Eye (tissue), 1 donor: Measurements from ENCODE around the gene CEP19.
A peak's percentile ranks its signal among the peaks of the same experiment; 100 is the strongest.

ENCODE experiments used
- DNase-seq: peaks from one replicate; pipeline ENCODE4 v3.0.0-alpha.2; 2015

Gene CEP19

DNA sequence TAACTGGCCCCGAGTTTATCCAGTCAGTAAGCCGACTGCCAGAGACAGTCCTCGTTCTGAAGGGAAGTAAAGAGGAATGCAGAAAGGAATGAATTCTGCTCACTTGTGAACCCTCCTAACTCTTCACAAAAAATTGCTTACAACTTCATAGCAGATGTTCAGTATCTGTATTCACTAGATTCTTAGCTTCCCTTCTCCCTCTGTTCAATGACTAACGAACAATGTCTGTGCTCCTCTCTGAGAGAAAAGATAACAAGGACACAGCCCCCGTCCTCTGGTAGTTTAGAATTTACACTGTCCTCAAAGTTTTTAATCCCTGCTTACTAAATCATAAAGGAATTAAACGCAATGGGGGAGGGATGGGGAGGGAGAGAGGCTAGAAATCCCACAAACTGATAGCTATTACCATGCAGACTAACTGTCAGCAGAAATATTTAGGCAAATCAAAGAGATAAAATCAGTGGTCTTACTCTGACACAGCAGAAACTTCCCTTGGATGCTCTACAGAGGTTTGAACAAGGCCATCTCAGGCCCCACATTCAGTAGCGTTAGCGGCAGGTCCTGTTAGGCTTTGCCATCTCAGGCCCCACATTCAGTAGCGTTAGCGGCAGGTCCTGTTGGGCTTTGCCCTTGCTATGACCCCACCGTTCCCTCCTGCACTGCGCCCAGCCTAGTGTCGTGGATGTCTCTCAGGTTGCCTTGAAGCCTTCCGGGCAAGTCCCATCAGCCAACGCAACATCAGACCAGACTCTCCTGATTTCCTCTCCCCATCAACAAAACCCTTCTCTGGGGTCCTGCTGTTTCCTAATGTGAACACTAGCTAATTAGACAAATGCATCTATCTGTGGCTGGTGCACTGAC, 49.1 kb downstream of the CEP19 start:
- peak; percentile 46 for DNase-seq

DNA sequence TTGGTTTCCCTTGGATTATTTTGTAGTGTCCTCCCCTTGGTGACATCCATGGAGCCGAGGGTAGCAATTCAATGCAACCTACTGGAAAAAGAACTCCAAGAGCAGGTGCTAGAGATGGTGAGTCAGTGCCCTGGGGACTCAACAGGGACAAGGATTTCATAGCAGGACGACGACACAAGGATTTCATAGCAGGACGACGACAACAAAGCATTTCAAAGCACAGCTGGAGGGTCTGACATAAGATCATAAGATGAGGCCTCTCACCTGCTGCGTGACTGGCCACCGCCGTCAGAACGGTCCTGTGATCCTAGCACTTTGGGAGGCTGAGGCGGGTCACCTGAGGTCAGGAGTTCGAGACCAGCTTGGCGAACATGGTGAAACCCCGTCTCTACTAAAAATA, 50.0 kb downstream of the CEP19 start:
- peak; percentile 45 for DNase-seq

DNA sequence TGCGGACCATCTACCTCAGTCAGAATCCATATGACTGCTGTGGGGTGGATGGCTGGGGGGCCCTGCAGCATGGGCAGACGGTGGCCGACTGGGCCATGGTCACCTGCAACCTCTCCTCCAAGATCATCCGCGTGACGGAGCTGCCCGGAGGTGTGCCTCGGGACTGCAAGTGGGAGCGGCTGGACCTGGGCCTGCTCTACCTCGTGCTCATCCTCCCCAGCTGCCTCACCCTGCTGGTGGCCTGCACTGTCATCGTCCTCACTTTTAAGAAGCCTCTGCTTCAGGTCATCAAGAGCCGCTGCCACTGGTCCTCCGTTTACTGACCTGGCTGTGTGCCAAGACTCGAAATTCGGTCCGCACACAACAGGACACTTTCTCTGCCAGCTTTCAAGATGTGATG, 50.6 kb downstream of the CEP19 start:
- no peak for DNase-seq

DNA sequence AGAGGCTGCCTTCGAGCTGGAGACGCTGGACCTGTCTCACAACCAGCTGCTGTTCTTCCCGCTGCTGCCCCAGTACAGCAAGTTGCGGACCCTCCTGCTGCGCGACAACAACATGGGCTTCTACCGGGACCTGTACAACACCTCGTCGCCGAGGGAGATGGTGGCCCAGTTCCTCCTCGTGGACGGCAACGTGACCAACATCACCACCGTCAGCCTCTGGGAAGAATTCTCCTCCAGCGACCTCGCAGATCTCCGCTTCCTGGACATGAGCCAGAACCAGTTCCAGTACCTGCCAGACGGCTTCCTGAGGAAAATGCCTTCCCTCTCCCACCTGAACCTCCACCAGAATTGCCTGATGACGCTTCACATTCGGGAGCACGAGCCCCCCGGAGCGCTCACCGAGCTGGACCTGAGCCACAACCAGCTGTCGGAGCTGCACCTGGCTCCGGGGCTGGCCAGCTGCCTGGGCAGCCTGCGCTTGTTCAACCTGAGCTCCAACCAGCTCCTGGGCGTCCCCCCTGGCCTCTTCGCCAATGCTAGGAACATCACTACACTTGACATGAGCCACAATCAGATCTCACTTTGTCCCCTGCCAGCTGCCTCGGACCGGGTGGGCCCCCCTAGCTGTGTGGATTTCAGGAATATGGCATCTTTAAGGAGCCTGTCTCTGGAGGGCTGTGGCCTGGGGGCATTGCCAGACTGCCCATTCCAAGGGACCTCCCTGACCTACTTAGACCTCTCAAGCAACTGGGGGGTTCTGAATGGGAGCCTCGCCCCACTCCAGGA, 51.5 kb downstream of the CEP19 start:
- DNase-seq: no peak

DNA sequence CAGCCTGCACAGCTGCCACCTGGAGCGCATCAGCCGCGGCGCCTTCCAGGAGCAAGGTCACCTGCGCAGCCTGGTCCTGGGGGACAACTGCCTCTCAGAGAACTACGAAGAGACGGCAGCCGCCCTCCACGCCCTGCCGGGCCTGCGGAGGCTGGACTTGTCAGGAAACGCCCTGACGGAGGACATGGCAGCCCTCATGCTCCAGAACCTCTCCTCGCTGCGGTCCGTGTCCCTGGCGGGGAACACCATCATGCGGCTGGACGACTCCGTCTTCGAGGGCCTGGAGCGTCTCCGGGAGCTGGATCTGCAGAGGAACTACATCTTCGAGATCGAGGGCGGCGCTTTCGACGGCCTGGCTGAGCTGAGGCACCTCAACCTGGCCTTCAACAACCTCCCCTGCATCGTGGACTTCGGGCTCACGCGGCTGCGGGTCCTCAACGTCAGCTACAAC, 52.1 kb downstream of the CEP19 start:
- DNase-seq: no peak
